HG02970 (cell line): ENCODE results near the gene LEUTX.
"Not testable (repeated sequence)": the region's sequence is repeated elsewhere in the genome, so short reads cannot be mapped to it uniquely, and the experiment has no call there.

Experiments used
- ATAC-seq: cut with Tn5 transposase; IDR thresholded peaks from one replicate; pipeline ENCODE4 v1.9.1; 2021; ENCODE audit warnings: mild to moderate bottlenecking, moderate library complexity, moderate number of reproducible peaks; ENCODE audit not compliant: unreplicated experiment, low FRiP score

Gene LEUTX

GRCh38 chr19:39768786-39769185, 9.9 kb upstream of the LEUTX start:
- ATAC-seq, result no peak

DNA sequence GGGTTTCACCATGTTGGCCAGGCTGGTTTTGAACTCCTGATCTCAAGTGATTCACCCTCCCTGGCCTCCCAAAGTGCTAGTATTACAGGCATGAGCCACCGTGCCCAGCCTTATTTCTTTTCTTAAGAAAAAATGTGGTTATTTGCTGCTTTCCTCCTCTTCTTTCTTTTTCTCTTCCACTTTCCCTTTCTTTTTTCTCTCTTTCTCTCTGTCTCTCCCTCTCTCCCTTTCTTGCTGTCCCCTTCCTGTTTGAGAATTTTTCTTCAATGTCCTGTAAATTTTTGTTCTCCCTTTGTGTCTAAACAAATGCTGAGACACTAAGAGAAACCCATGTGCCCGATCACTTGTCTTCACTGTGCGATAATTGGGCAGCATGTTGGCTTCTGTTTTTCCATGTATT, 2.2 kb downstream of the LEUTX start:
- ATAC-seq, result no peak

DNA sequence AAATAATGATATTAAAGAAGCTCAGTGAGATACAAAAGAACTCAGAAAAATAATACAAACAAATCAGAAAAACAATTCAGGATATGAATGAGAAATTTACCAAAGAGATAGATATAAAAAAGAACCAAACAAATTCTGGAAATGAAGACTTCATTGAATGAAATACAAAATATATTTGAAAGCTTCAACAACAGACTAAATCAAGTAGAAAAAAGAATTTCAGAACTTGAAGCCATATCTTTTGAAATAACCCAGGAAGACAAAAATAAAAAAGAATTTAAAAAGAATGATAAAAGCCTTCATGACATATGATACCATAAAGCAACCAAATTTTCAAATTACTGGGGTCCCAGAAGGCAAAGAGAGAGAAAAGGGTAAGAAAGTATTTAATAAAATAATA, 9.6 kb downstream of the LEUTX start:
- ATAC-seq, result no peak

- ATAC-seq, result no peak
Measured at GRCh38 chr19:39792999-39793546, 14.4 kb downstream of the LEUTX start.

DNA sequence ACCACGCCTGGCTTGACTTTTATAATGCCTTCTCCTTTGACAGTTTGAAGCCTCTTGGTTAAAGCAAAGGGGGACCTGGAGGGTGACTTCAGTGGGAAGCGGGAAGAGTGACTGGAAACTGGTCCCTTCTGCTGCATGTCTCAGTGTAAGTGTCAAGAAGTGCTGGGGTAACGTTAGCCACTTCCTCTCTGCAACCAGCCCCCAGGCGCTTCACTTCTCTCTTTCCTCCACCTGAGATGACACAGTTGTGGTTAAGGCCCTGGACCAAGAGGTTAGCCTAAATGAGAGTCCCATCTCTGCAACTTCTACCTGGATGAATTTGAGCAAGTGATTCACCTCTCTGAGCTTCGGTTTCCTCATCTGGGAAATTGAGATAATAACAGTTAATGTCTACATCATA, 16.3 kb downstream of the LEUTX start:
- no peak for ATAC-seq

DNA sequence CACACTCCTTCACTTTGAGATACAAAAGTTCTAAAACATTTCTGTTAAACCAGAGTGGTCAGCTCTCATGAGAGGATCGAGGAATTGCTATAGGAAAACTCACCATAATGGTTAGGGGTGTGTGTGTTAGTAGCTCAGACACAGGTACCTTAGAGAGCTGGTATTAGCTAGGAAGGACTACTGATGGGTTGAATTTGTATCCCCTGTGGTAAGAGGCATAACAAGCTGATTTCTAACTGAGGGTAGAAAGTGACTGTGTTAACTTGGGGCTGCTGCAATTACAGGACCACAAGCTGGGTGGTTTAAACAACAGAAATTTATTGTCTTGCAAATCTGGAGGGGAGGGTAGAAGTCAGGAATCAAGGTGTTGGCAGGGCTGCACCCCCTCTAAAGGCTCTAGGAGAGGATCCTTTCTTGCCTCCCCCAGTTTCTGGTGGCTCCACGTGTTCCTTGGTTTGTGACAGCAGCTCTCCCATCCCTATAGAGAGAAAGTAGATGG, 17.4 kb downstream of the LEUTX start:
- no peak for ATAC-seq

- no peak for ATAC-seq
Measured at GRCh38 chr19:39797083-39797482, 18.4 kb downstream of the LEUTX start.

GRCh38 chr19:39802958-39803357, 24.3 kb downstream of the LEUTX start:
- ATAC-seq, result no peak

- no peak for ATAC-seq
Measured at GRCh38 chr19:39805104-39805503, 26.4 kb downstream of the LEUTX start.

GRCh38 chr19:39807846-39808364, 29.3 kb downstream of the LEUTX start:
- ATAC-seq, result no peak

DNA sequence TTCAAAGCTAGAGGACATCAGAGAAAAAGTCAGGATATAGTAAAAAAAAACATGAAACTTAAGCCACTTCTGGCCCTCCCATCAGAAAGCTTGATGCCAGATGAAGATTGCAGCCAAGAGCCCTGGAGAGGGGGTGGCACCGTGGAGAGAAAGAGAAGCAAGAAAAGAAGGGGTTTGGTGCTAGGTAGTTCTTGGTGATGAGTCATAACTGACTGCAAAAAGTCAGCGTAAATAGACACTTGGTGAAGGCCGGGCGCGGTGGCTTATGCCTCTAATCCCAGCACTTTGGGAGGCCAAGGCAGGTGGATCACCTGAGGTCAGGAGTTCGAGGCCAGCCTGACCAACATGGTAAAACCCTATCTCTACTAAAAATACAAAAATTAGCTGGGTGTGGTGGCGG, 30.0 kb downstream of the LEUTX start:
- not testable (repeated sequence) for ATAC-seq

GRCh38 chr19:39809368-39809767, 30.7 kb downstream of the LEUTX start:
- no peak for ATAC-seq

GRCh38 chr19:39810424-39810823, 31.8 kb downstream of the LEUTX start:
- no peak for ATAC-seq

DNA sequence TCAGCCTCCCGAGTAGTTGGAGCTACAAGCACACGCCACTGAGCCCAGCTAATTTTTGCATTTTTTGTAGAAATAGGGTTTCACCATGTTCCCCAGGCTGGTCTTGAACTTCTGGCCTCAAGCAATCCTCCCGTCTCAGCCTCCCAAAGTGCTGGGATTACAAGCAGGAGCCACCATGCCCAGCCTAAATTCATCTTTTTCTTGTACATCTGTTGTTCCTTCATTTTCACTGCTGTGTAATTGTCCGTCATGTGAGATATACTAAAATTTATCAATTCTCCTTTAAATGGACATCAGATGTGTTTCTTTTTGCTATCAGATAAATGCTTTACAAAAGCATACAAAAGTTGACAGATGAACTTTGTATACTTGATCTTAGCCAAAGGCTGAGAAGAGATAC, 32.4 kb downstream of the LEUTX start:
- no peak for ATAC-seq

DNA sequence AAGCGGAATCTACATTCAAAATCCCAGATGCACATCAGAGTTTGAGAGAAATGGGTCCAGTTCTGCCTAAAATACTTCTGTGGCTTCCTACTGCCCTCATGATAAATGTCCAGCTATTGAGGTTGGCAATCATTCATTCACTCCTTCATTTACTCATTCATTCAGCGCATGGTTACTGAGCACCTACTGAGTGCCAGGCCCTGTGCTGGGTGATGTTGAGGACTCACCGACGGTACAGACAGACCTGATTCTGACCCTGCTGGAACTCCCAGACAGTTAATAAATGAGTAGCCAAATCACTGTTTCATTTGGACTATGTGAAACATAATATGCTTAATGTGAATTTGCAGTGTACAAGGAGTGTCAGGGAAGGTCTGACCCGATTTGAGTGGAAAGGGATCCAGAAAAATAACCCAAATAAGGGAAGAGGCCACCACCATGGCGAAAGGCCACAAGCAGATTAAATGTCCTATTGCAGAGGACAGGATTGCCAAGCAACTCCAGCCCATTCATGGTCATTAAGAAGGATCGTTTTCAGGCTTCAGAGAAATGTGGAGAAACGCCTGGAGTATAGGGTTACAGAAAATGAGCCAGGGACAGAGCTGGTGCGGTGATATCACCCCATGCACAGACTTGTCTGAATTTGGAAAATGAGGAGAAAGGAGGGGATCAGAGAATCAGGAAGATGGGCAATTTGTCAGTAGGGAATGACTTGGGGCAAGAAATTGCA, 34.8 kb downstream of the LEUTX start:
- ATAC-seq, result no peak

- not testable (repeated sequence) for ATAC-seq
Measured at GRCh38 chr19:39814111-39814510, 35.5 kb downstream of the LEUTX start.

GRCh38 chr19:39814595-39814994, 35.9 kb downstream of the LEUTX start:
- ATAC-seq, result no peak

DNA sequence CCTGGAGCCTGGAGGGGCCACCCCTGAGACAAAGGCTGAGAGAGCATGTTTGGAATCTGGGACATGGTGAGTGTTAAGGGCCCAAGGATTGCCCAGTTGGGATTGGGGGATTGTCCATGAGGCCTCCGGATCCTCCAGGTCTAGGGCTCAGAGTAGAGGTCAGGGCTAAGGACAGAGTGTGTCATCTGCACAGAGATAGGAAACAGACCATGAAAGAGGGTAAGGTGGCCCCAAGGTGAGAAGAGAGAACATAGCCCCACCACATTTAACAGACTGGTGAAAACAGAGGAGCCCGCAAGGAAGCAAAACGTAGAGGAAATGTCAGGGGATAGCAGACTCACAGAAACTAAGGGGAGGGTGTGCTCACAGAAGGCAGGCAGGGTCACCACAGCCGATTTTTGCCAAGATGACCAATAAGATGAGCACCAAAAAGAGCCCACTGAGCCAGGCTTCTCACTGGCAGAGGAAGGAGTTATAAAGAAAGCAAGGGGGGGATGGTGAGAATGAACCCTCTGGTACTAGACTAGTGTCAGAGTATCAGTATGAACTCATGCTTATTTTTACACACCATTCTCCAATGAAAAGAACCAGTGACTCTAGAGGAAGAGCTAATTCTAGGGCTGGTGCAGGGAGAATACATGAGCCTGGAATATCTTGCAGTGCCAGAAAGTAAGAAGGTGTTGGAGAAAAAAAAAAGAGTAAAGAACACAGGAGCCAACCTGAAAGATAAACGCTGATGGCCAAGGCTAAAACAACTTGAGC, 37.8 kb downstream of the LEUTX start:
- no peak for ATAC-seq

DNA sequence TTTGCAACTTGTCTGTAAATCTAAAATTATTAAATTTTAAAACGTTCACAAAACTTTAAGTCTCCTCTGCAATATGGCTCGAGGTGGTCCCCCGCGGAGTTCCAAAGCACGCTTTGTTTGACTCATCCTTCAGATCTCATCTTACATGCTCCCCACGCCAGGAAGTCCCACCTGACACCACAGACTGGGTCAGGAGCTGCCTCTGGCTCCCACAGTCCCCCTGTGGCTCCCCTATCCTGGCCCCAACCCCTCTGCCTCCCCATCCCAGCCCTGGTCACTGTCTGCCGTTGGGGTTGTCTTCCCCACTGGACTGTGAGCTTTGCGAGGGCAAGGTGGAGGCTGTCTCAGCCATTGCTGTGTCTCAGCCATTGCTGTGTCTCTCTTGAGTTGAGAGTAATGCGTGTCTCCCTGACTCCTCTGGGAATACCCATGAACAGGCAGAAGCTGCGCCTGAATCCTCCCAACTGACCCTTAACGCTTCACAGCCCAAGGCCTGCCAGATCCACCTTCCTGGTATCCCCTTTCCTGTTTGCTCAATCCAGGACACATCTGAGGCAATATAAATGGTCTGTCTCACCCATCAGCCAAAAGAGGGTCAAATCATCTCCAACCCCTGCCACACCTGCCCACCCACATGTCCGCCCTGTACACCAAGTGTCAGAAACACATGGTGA, 39.4 kb downstream of the LEUTX start:
- no peak for ATAC-seq

DNA sequence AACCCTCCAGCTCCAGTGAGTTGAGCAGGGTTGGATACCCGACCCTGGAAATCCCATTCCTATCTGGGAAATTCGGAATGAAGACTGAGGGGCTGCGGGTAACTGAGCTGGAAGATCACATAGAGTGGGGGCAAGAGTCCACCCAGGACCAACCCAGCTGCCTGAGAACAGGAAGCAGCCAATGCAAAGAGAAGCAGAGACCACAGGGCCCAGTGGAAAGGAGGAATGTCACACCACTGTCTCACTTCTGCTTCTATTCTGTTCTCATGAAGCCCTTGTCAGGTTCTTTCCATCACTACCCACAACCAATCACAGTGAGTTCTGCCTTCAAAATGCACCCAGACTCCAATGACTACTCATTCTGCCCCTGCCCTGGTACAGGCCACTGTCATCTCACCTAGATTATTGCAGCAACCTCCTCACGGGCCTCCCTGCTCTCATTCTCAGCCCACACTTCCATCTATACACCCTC, 40.0 kb downstream of the LEUTX start:
- no peak for ATAC-seq

- ATAC-seq, result no peak
Measured at GRCh38 chr19:39819786-39820185, 41.1 kb downstream of the LEUTX start.
